GM19238 (cell line): ENCODE measurements around the gene ANAPC5.

Experiments
- DNase-seq: peaks from one replicate; pipeline ENCODE4 v3.0.0; 2011; ENCODE audit warnings: low spot score; ENCODE audit not compliant: insufficient read length

ANAPC5 gene

DNA sequence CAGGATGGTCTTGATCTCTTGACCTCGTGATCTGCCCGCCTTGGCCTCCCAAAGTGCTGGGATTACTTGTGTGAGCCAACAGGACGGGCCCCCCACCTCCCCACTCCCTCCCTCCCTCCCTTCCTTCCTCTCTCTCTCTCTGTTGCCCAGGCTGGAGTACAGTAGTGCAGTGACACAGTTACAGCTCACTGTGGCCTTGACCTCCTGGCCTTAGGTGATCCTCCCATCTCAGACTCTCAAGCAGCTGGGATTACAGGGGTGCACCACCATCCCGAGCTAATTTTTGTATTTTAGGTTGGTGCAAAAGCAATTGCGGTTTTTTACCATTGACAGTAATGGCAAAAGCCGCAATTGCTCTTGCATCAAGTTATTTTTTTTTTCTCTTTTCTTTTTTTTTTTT, 19.2 kb upstream of the ANAPC5 start:
- no peak for DNase-seq

DNA sequence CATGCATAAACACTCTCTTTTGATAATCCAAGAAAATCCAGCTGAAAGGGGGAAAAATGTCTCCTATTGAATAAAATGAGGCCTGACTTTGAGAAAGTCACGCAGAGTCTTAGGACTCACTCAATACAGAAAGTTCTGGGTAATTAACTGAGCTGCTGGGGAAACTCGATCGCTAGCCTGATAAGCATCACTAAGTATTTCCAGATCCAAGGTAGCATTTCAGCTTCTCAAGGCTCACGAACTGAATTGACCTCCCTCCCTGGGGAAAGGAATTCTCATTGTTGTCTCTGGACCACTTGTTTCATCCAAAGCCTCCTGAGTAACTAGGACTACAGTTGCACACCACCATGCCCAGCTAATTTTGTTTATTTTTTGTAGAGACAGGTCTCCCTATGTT, 13.8 kb upstream of the ANAPC5 start:
- no peak for DNase-seq

DNA sequence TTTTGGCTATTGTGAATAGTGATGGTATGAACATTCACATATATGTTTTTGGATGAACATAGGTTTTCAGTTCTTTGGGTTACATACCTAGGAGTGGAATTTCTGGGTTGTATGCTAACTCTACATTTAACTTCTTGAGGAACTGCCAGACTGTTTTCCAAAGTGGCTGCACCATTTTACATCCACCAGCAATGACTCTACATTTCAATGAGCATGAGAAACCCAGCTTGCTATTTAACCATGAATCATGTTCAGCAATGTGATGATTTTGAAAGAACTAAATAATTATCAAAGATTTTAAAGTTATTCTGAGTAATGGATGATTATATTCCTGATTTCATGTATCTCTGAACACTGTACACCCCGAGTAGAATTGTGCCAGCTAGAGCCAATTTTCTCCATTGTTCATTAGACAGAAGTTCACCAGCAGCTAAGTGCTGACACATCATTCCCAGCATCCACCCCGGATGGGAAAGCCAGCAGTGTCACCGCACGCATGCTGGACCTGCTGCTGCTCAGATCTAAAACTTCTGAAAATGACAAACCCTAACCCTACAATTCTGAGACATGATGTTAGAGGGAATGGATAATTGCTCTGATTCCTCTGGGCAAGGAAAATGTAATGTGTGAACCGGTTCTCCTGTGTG, 13.3 kb upstream of the ANAPC5 start:
- no peak for DNase-seq

DNA sequence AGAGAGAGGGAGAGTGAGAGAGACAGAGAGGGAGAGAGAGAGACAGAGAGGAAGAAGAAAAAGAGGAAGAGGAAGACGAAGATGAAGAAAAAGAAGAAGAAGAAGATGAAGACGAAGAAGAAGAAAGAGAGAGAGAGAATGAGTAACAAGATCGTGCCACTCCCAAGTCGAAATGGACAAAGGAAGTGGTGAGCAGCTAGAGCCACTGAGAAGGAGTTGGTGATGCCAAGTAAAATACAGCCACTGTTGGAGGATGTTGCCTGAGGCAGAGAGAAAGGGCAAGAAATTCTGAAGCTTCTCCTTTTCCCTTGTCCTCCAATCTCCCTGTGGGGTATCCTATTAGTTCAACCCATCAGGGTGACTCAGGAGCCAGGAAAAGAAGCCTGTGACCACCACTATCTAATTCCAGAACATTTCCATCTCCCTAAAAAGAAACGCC, 12.5 kb upstream of the ANAPC5 start:
- DNase-seq, result no peak

DNA sequence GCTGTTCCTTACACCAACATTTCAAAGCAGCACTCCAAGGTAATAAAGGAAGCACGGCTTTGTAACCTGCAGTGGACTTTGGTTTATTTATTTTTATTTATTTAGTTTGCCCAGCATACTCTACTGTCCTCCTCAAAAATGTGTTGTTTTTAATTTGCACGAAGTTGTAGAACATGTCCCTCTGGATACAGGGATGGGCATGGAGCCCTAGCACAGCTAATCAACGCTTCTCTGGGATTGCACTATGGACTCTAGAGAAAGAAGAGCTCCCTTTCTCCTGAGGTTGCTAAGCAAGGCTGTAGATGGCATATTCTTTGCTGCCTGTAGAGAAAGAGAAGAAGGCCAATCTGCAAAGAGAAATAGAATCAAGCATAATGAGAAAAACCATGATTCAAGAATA, 5.9 kb upstream of the ANAPC5 start:
- no peak for DNase-seq

DNA sequence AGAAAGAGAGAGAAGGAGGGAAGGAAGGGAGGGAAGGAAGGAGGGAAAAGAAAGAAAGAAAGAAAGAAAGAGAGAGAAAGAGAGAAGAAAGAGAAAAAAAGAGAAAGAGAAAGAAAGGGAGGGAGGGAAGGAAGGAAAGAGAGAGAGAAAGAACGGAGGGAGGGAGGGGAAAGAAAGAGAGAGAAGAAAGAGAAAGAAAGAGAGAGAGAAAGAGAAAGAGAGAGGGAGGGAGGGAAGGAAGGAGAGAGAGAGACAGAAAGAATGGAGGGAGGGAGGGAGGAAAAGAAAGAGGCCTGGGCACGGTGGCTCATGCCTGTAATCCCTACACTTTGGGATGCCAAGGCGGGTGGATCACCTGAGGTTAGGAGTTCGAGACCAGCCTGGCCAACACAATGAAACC, 5.1 kb upstream of the ANAPC5 start:
- DNase-seq, result no peak

DNA sequence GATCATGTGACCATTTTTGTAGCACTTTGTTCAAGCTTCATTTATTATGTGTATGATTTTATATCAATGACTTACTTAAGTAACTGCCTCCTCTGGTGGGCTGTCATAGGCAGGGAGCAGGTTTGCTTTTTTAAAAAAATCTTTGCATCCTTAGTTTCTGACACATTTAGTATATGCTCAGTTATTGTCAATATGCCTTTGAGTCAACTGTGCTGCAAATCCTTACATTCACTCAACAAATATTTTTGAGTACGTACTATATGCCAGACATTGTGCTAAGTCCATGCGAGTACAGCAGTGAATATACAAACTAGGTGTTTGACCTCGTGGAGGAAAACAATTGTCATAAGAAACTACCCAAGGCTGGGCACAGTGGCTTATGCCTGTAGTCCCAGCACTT, 4.4 kb upstream of the ANAPC5 start:
- no peak for DNase-seq

DNA sequence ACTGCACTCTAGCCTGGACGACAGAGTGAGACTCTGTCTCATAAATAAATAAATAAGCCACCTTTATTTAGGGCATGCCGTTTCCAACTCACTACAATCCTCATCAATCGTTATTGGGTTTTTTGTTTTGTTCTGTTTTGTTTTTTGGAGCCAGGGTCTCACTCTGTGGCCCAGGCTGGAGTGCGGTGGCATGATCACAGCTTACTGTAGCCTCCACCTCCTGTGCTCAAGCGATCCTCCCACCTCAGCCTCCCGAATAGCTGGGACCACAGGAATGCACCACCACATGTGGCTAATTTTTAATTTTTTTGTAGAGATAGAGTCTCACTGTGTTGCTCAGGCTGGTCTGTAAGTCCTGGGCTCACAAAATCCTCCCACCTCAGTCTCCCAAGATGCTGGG, 3.6 kb upstream of the ANAPC5 start:
- DNase-seq, result no peak

DNA sequence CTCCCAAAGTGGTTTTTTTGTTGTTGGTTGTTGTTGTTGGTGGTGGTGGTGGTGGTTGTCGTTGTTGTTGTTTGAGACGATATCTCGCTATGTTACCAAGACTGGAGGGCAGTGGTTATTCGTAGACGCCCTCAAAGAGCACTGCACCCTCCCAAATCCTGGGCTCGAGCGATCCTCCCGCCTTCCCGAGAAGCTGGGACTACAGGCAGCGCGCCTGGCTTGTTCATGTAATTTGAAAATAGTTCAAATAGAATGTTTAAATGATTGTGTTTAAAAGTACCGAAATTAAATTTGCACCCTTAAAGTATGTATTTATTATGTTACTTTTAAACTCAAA, 439 bp upstream of the ANAPC5 start:
- no peak for DNase-seq

DNA sequence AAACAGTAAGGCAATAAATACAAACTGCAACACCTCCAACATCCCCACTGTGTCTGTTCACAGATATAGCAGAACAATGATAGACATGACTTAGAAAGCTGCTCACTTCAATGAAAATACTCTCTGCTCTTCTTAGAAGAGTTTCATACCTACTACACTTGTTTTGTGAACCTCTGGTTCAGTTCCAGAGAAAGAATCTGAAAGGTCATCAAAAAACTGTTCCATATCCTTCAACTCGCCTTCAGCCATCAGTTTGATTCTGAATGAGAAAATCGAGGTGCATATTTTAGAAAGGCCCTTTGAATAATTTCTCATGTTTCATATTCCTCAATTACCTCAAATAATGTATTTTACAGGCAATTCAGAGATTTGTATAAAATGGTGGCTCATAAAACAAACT, 5.5 kb downstream of the ANAPC5 start:
- DNase-seq, result no peak

DNA sequence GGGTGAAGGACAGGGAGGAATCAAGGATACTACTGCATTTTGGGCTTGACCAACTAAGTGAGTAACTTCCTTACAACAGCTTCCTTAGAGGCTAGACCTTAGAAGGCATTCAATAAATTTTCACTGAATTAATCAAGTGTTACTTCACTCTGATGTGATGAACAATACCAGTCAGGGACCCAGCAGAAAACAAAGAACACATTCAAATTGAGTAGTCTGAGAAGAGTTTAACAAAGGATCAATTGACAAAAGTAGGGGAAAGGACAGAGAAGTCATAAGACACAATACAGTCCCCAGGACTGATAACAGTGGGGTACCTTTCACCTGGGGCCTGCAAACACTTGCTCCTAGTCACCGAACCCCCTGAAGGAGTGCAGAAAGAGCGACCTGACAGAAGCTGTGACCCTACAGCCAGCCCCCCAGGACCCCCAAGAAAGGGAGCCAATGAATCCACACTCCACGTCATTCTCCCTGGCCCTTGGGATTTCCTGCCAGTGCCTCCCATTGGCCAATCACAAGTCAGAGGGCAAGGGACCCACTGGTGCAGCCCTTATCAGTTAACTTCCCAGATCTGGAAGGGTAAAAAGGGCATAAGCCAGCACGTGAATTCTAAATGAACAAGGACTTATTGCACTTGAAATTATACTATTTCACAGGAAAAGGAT, 6.9 kb downstream of the ANAPC5 start:
- DNase-seq, result no peak

DNA sequence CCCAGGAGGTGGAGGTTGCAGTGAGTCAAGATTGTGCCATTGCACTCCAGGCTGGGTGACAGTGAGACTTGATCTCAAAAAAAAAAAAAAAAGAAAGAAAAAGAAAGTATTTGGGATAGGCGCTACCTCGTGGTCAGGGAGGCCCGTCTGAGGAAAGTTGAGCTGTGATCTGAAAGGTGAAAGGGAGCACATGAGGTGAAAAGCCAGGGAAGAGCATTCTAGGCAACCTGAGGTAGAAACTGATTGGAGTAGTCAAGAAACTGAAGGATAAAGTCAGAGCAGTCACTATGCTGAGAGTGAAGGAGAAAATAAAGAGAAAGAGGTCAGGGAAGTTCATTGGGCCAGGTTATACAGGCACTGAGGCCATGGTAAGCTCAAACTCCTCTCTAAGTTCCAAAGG, 7.7 kb downstream of the ANAPC5 start:
- no peak for DNase-seq

DNA sequence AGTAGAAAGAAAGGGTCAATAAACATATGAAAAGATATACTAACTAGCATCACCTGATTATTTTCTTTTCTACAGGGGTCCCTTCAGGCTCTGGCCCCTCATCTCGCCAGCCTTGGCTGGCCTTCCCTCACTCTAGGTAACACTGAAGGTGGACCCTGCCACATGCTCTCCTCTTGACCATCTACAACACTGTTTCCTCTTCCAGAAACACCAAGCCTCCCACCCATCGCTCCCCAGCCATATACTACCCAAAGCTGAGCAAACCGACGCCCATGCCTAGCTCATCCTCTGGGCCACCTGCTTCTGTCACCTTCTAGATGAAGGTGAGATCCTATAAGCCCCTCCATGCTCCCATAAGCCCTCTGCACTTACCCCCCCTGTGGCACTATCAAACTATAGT, 14.8 kb downstream of the ANAPC5 start:
- no peak for DNase-seq

DNA sequence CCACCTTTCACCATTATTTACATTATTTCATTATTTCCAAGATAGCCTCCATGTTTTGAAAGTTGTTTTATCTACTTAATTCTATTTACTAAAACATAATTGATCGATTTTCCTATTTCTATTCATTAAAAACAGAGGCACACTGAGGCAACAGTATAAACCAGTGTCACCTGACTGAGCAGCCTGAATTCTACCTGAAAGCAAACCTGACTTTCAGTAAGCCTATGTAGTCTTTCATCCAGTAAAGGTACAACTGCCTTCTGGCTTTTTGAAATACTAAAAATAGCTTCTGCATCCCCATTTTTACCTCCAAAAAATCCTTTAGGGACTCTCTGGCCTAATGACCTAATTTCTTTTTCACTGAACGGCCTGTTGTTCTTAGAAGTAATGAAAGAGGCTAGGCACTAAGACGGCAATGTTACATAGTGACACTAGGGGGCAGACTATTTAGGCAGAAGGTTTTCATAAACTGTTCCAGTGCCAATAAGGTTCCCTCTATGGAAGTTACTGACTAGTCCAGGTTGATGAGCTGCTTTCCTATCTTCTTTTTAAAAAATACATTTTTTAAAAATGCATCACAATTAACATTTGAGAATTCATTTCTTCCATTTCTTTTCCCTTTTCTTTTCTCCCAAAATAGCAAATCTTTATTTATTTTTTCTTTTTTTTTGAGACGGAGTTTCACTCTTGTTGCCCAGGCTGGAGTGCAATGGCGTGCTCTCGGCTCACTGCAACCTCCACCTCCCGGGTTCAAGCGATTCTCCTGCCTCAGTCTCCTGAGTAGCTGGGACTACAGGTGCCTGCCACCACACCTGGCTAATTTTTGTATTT, 17.5 kb downstream of the ANAPC5 start:
- DNase-seq, result peak; percentile 43

DNA sequence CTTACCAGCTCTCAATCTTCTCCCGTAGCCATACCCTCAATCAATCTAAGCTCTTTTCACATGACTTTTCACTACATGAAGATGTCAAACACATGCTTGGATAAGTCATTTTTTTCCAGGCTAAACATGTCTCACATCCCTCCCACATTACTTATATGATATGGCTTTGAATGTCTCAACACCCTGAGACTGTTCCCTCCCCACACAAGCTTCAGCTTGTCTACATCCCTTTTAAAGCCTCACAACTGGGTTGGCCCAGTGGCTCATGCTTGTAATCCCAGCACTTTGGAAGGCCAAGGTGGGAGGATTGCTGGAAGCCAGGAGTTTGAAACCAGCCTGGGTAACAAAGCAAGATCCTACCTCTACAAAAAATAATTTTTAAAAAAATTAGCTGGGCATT, 18.5 kb downstream of the ANAPC5 start:
- DNase-seq, result no peak

DNA sequence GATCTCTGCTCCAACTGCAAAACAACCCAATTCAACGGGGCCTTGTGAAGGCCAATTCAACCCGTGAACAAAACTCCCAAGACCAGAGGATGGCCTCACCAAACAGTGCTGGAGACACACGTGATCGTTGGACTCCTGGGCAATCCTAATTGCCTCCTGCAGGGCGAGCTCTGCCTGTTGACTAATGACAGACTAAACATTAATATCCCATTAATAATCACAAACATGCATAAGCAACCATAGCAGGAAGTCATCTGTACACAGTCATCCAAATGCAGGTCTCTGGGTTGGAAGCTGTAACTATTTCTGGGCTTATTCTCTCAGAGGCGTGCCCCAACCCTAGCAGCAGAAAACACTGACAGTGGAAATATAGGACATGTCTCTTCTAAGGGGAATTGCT, 21.0 kb downstream of the ANAPC5 start:
- DNase-seq, result no peak

DNA sequence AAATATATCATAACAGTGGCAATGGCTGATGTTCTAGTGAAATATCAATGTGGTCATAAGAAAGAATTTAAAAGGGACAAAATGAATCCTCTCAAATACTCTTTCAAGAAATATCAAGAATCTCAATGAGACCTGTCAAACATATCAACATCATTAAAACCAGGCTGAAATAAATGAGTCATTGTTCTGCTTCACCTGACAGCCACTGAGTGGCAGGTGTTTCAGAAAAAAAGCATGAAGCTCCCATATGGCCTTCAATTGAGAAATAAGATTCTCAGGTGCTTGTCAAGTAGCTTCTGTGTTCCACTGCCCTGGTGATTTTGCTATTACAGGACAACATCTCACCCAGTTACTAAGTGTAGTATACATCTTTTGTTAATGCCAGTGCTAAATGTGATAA, 21.5 kb downstream of the ANAPC5 start:
- DNase-seq, result no peak

DNA sequence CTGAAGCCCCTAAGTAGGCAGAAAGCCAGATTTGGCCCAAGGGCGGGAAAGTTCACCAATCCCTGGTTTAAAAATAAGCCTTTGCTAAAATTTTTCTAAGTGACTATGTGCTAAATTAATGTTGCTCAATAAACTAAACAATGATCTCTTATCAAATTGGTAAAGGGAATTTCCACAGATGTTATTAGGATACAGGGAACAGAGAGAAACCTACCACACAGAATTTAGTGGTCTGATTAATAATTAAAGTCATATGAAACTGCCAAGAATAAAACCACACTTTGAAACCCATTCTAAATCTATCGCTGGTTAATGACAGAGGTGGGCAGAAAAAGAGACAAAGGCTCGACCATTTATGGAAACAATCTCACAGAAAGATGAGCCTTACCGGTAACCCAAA, 22.0 kb downstream of the ANAPC5 start:
- no peak for DNase-seq

DNA sequence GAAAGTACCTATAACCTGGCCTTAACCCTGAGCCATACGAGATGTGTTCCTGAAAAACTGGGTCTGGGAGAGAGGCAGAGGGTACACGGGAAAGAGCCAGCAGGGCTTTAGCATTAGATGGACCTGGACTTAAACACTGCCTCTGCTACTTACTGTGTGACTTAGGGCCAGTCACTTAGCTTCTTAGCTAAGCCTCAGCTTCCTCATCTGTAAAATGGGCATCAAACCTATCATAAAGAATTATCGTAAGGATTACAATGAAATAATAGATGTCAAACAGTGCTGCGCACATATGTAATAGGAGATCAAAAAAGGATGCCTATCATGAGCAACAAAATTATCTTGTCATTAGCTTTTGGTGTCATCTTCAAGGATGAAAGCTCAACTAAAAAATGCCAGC, 23.6 kb downstream of the ANAPC5 start:
- DNase-seq, result no peak

DNA sequence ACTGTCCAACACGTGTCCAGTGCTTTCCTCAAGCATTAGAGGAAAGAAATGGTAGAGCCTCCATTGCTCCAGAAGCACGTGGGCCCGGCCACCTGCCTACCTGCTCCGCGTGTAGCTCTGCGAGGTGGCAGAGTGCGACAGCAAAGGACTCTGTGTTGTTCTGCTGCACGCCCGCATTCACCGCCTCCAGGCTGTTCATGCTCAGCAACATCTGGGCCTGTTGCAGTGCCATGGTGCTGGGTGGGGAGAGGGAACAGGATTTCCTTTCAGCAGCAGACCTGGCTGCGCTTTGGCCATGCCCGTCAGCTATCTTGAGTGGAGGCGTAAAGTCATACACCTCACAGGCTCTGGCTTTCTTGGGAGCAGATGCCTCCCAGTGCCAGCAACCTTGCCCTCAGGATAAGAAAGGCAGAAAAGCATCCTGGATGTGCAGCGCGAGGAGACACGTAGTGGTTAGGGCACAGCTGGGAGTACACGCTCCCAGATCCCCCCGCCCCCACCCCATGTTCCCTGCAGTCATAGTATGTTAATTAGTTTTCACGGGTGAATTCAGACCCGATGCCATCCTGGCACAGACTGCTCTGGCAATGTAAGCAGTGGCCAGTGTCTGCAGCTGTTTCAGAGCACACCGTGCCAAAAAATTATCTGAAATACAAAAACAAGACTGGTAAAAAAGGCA, 25.1 kb downstream of the ANAPC5 start:
- DNase-seq, result no peak

DNA sequence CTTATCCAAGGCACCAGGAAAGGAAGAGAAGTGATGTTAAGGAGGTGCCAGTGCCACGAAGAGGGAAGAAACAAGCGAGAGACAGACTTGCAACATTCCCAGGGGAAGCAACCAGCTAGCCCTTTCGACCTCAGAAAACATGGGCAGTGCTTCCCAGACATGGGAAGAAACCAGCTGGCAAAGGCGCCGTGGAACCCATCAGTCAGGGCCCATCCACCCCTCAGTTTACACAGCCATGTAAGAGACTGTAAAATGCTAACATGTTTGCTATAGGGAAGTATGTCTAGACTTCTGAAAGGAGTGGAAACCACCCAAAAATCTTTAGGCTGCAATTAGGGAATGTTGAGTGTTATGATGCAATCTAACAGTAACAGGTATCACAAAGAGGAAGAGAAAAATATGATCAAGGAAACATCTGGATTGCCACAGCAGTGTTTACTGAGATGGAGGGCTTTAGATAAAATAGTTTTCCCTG, 26.3 kb downstream of the ANAPC5 start:
- no peak for DNase-seq

DNA sequence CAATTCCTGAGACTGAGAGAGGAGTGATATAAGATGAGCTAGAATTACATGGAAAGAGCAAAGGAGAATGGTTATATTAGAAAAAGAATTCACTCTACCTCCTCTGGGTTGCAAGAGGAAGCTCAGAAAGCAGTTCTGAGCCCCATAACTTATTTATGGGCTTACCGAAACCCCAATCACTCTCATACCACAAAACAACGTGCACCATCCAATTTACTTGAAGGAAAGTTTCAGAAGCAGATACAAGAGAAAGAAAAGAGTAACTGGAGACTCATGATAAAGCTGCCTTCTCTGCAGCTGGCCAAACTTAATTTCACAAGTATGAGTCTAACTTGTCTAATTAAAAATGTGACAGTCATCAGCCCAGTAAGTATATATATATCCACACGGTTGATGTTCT, 28.3 kb downstream of the ANAPC5 start:
- DNase-seq, result no peak
